H1 (cell line): ENCODE results near the gene TMEM200C. TPM values are rescaled to one million over a fixed set of nuclear protein-coding genes. Genes with fewer than 3 reads are reported as not detected.

Experiments used
- CTCF ChIA-PET: fragments of 300-600 bp; sonication (Branson Sonifier 250); formaldehyde crosslinking; loops from one replicate; lab custom pipeline; 2021; ENCODE audit not compliant: partially characterized antibody; lab: Charles Lee
- POLR2A ChIA-PET: fragments of 300-600 bp; sonication (Branson Sonifier 250); formaldehyde crosslinking; loops from one replicate; lab custom pipeline; 2021; ENCODE audit warnings: inconsistent platforms; ENCODE audit not compliant: partially characterized antibody; lab: Charles Lee
- DNase-seq, 2 experiments: peaks; one replicate each; pipeline versions ENCODE4 v3.0.0 to v3.0.0-alpha.2; 2010 to 2022; ENCODE audit warnings: low spot score in 2 of 2, low read depth in 1 of 2, mixed read lengths in 1 of 2
- FAIRE-seq: peaks from 2 replicates; lab custom pipeline; 2011; peaks lifted over from hg19 to GRCh38; lab: Jason Lieb, UNC
- H2AFZ ChIP-seq: 2 replicates; pipeline ENCODE4 v1.8.1; 2012; ENCODE audit warnings: low read length, inconsistent platforms
- H2AK5ac ChIP-seq: 2 replicates; pipeline ENCODE4 v1.6.1; 2013; ENCODE audit warnings: low read depth, low read length
- H2BK120ac ChIP-seq: replicated peaks from 2 replicates; pipeline ENCODE3; 2013; ENCODE audit warnings: low read depth, low read length, inconsistent platforms
- H2BK12ac ChIP-seq: 2 replicates; pipeline ENCODE4 v1.6.1; 2013; ENCODE audit warnings: low read depth, low read length
- H2BK15ac ChIP-seq: 2 replicates; pipeline ENCODE4 v1.6.1; 2013; ENCODE audit warnings: low read length
- H2BK20ac ChIP-seq: 2 replicates; pipeline ENCODE4 v1.6.1; 2013; ENCODE audit warnings: low read length
- H2BK5ac ChIP-seq: 2 replicates; pipeline ENCODE4 v1.6.1; 2013; ENCODE audit warnings: low read depth, low read length
- H3K14ac ChIP-seq: 2 replicates; pipeline ENCODE4 v1.6.1; 2013; ENCODE audit warnings: inconsistent platforms; ENCODE audit not compliant: insufficient read length
- H3K18ac ChIP-seq: 2 replicates; pipeline ENCODE4 v1.6.1; 2013; ENCODE audit warnings: low read length; ENCODE audit errors: extremely low read depth
- H3K23ac ChIP-seq: 2 replicates; pipeline ENCODE4 v1.6.1; 2013; ENCODE audit warnings: inconsistent platforms; ENCODE audit not compliant: insufficient read length
- H3K23me2 ChIP-seq: 2 replicates; pipeline ENCODE4 v1.6.1; 2013; ENCODE audit warnings: low read depth, low read length
- H3K27ac ChIP-seq: 2 replicates; pipeline ENCODE4 v1.6.1; 2011; ENCODE audit warnings: low read depth, low read length, inconsistent platforms
- H3K27me3 ChIP-seq, 4 experiments: replicated peaks in 1 of 4; 1 replicate in 1 of 4; 2 replicates in 3 of 4; pipeline versions ENCODE4 v1.6.1 to v1.8.1; 2011 to 2013; ENCODE audit warnings: low read length in 3 of 4, mild to moderate bottlenecking in 3 of 4, inconsistent platforms in 2 of 4, mixed read lengths in 2 of 4, moderate library complexity in 1 of 4; ENCODE audit not compliant: control insufficient read depth in 3 of 4, insufficient read depth in 3 of 4; ENCODE audit errors: extremely low read depth in 1 of 4
- H3K36me3 ChIP-seq, 4 experiments: 2 replicates each; pipeline versions ENCODE4 v1.6.1 to v1.8.1; 2011 to 2013; ENCODE audit warnings: mild to moderate bottlenecking in 4 of 4, low read length in 3 of 4, moderate library complexity in 2 of 4, control low read depth in 1 of 4, inconsistent platforms in 1 of 4; ENCODE audit not compliant: insufficient read depth in 4 of 4, control insufficient read depth in 2 of 4
- H3K4ac ChIP-seq: replicated peaks from 2 replicates; pipeline ENCODE3; 2013; ENCODE audit warnings: low read length, low read depth, mixed read lengths, inconsistent platforms; ENCODE audit not compliant: insufficient read length
- H3K4me1 ChIP-seq, 4 experiments: replicated peaks in 1 of 4; 1 replicate in 1 of 4; 2 replicates in 3 of 4; pipeline versions ENCODE4 v1.6.1 to v1.8.1; 2011 to 2013; ENCODE audit warnings: low read length in 3 of 4, inconsistent platforms in 2 of 4, mixed read lengths in 1 of 4; ENCODE audit not compliant: insufficient read depth in 4 of 4, control insufficient read depth in 3 of 4
- H3K4me2 ChIP-seq, 2 experiments: 2 replicates each; pipeline versions ENCODE4 v1.6.1 to v1.8.1; 2011 to 2013; ENCODE audit warnings: low read depth in 2 of 2, low read length in 2 of 2, control low read depth in 1 of 2, inconsistent platforms in 1 of 2, mild to moderate bottlenecking in 1 of 2; ENCODE audit not compliant: insufficient read depth in 1 of 2
- H3K4me3 ChIP-seq, 4 experiments: fragments of 200-600, 300-600 bp in 1 of 4; sonication (generic), shearing (Covaris generic), sonication (Bioruptor Twin) in 1 of 4; 2 replicates each; pipeline versions ENCODE4 v1.5.1 to v1.8.1; 2011 to 2016; ENCODE audit warnings: low read length in 4 of 4, low read depth in 3 of 4, control low read depth in 2 of 4, inconsistent platforms in 2 of 4, mild to moderate bottlenecking in 2 of 4, mixed read lengths in 1 of 4, moderate library complexity in 1 of 4; ENCODE audit not compliant: insufficient read depth in 2 of 4; ENCODE audit errors: extremely low read depth in 1 of 4
- H3K56ac ChIP-seq: replicated peaks from 2 replicates; pipeline ENCODE3; 2013; ENCODE audit warnings: low read depth, mild to moderate bottlenecking, mixed read lengths, low read length, inconsistent platforms; ENCODE audit not compliant: insufficient read length
- H3K79me1 ChIP-seq: 2 replicates; pipeline ENCODE4 v1.6.1; 2013; ENCODE audit warnings: low read depth, low read length, control low read depth
- H3K79me2 ChIP-seq, 2 experiments: 2 replicates each; pipeline versions ENCODE4 v1.6.1 to v1.8.1; 2012 to 2013; ENCODE audit warnings: low read length in 2 of 2, mild to moderate bottlenecking in 2 of 2, inconsistent platforms in 1 of 2; ENCODE audit not compliant: insufficient read depth in 2 of 2, control insufficient read depth in 1 of 2
- H3K9ac ChIP-seq, 4 experiments: replicated peaks in 1 of 4; 1 replicate in 1 of 4; 2 replicates in 3 of 4; pipeline versions ENCODE4 v1.6.1 to v1.8.1; 2011 to 2013; ENCODE audit warnings: low read depth in 3 of 4, low read length in 3 of 4, control low read depth in 2 of 4, mild to moderate bottlenecking in 2 of 4, moderate library complexity in 2 of 4, inconsistent platforms in 1 of 4; ENCODE audit errors: extremely low read depth in 1 of 4
- H3K9me3 ChIP-seq, 2 experiments: 2 replicates each; pipeline versions ENCODE4 v1.6.1 to v1.8.1; 2012 to 2013; ENCODE audit warnings: mild to moderate bottlenecking in 2 of 2, moderate library complexity in 2 of 2, control low read depth in 1 of 2, inconsistent platforms in 1 of 2, low read depth in 1 of 2, low read length in 1 of 2, mixed read lengths in 1 of 2; ENCODE audit not compliant: insufficient read depth in 2 of 2
- H4K20me1 ChIP-seq, 2 experiments: replicated peaks in 1 of 2; 2 replicates each; pipeline versions ENCODE3 to v1.8.1; 2011 to 2013; ENCODE audit warnings: inconsistent platforms in 2 of 2, low read length in 2 of 2, mild to moderate bottlenecking in 1 of 2; ENCODE audit not compliant: insufficient read depth in 2 of 2, control insufficient read depth in 1 of 2
- H4K5ac ChIP-seq: 2 replicates; pipeline ENCODE4 v1.6.1; 2013; ENCODE audit warnings: low read length, low read depth, mixed read lengths, inconsistent platforms; ENCODE audit not compliant: insufficient read length
- H4K8ac ChIP-seq: 2 replicates; pipeline ENCODE4 v1.8.0; 2013; ENCODE audit warnings: mild to moderate bottlenecking, moderate library complexity, low read length, inconsistent platforms; ENCODE audit not compliant: insufficient read depth; ENCODE audit errors: extremely low read depth
- H4K91ac ChIP-seq: replicated peaks from 2 replicates; pipeline ENCODE3; 2013; ENCODE audit warnings: low read length, mixed read lengths, inconsistent platforms; ENCODE audit not compliant: insufficient read length
- ASH2L ChIP-seq: fragments of 200-600, 300-600 bp; sonication (generic); IDR thresholded peaks from one replicate; pipeline ENCODE4 v1.7.1; 2017; ENCODE audit warnings: low read length
- CBX5 ChIP-seq: fragments of 300-800, 300-1000 bp; sonication (generic); IDR thresholded peaks from 2 replicates; pipeline ENCODE4 v1.7.1; 2016; ENCODE audit warnings: antibody characterized with exemption, low read length, low read depth
- CBX8 ChIP-seq: fragments of 300-800, 300-1000 bp; sonication (generic); IDR thresholded peaks from 2 replicates; pipeline ENCODE4 v1.7.1; 2016; ENCODE audit warnings: low read depth, low read length, borderline replicate concordance
- CEBPB ChIP-seq: IDR thresholded peaks from 2 replicates; pipeline ENCODE4 v1.6.1; 2012; ENCODE audit warnings: low read depth, low read length
- CHD1 ChIP-seq: IDR thresholded peaks from 2 replicates; pipeline ENCODE4 v1.6.1; 2012; ENCODE audit warnings: low read depth, low read length, improper control_type of control experiment
- CHD2 ChIP-seq: IDR thresholded peaks from 2 replicates; pipeline ENCODE4 v1.6.1; 2012; ENCODE audit warnings: low read length, improper control_type of control experiment
- JUND ChIP-seq: IDR thresholded peaks from 2 replicates; pipeline ENCODE4 v1.6.1; 2011; ENCODE audit warnings: mild to moderate bottlenecking, improper control_type of control experiment, low read length
- KDM4A ChIP-seq: IDR thresholded peaks from one replicate; pipeline ENCODE4 v1.7.1; 2012; ENCODE audit warnings: low read depth, mild to moderate bottlenecking, moderate library complexity, low read length, inconsistent platforms; ENCODE audit not compliant: severe bottlenecking
- MAFK ChIP-seq: IDR thresholded peaks from 2 replicates; pipeline ENCODE4 v1.6.1; 2012; ENCODE audit warnings: low read depth, mild to moderate bottlenecking, improper control_type of control experiment, low read length
- PHF8 ChIP-seq: fragments of 200-600 bp; sonication (generic); conservative IDR thresholded peaks from 2 replicates; pipeline ENCODE4 v1.7.1; 2012; ENCODE audit warnings: low read depth, mild to moderate bottlenecking, inconsistent platforms, low read length, moderate library complexity
- POLR2AphosphoS5 ChIP-seq: IDR thresholded peaks from 2 replicates; pipeline ENCODE4 v1.6.1; 2011; ENCODE audit warnings: low read depth, low read length
- SP1 ChIP-seq: IDR thresholded peaks from 2 replicates; pipeline ENCODE4 v1.6.1; 2011; ENCODE audit warnings: low read depth, low read length
- SRF ChIP-seq: IDR thresholded peaks from 2 replicates; pipeline ENCODE4 v1.6.1; 2011; ENCODE audit warnings: mild to moderate bottlenecking, low read depth, low read length, moderate library complexity
- WGBS, 2 experiments: shearing (Covaris generic) in 1 of 2; methylation state at CpG; one replicate each; pipeline versions ENCODE4 v1.1.6 to v1.1.7; 2013 to 2015; ENCODE audit warnings: low lambda C conversion rate in 2 of 2, mixed read lengths in 2 of 2, inconsistent platforms in 1 of 2, low coverage in 1 of 2, missing lambda C conversion rate in 1 of 2; ENCODE audit not compliant: insufficient replicate concordance in 2 of 2, insufficient coverage in 1 of 2, insufficient read length in 1 of 2; ENCODE audit errors: extremely low coverage in 1 of 2, missing lambda C conversion rate in 1 of 2; 5-methylcytosine and 5-hydroxymethylcytosine counted together
- polyA plus RNA-seq, 7 experiments: library from polyadenylated mRNA; depleted of rRNA in 3 of 7; stranded (reverse) in 5 of 7; unstranded in 2 of 7; fragments of >200 nt in 5 of 7; fragments of 200-250 nt in 2 of 7; gene quantifications; 1 replicate in 5 of 7; 2 replicates in 1 of 7; 4 replicates in 1 of 7; pipeline versions ENCODE4 v1.2.1 to v1.2.3, GENCODE V29; 2011 to 2013; ENCODE audit warnings: missing spikeins in 2 of 7, mixed read lengths in 2 of 7
- total RNA-seq: library from RNA; stranded (reverse); fragmentation: NEBNext Ultra II Directional; extraction: Animal tissue kit (Norgen Biotek cat#: 25700); gene quantifications from 2 replicates; pipeline ENCODE4 v1.2.1, GENCODE V29; 2021
- TF ChIP-seq, protein P1 (sequence below): IDR thresholded peaks from 2 replicates; pipeline ENCODE4 v1.6.1; 2012; ENCODE audit warnings: inconsistent platforms

TMEM200C gene
- total and polyA plus RNA-seq, 2 of the 8 experiments (the other 6 are each of a cell fraction or from before 2014, with no cell fraction given): 3.4 to 9.6 TPM

DNA sequence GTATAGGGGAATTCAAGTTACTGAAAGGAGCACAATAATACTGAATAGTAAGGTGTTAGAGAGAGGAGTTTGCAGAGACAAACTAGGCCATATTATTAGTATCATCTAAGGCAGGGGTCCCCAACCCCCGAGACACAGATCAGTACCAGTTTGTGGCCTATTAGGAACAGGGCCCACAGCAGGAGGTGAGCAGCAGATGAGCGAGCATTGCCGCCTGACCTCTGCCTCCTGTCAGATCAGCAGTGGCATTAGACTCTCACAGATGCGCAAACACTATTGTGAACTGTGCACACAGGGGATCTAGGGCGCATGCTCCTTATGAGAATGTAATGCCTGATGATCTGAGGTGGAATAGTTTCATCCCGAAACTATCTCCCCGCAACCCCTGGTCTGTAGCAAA is 41.8 kb upstream of the TMEM200C start:
- Histone ChIP-seq H3K4me2 (no peak overlapping the region), H3K4me1 (peaks cover 2 to 7% (median 6%) of the 10 kb centered on the region in 4 experiments; a peak in 5 of 7 replicates), H3K14ac (no peak overlapping the region), H3K9ac (no peak overlapping the region), H4K20me1 (peaks cover 0 to 3% of the 10 kb centered on the region in 2 experiments), H3K4ac (no peak overlapping the region), H3K27me3 (no peaks in the 10 kb centered on the region), H4K91ac (no peak overlapping the region), H2BK12ac (no peak overlapping the region), H3K23me2 (no peaks in the 10 kb centered on the region), H2AK5ac (no peak overlapping the region), H3K27ac (no peak overlapping the region), H2BK20ac (no peak overlapping the region), H2AFZ (no peak overlapping the region), H4K8ac (no peak overlapping the region), H3K56ac (no peak overlapping the region), H3K23ac (no peak overlapping the region), H4K5ac (no peak overlapping the region), H2BK5ac (no peak overlapping the region), H2BK120ac (no peak overlapping the region), H2BK15ac (no peak overlapping the region), H3K79me1 (no peaks in the 10 kb centered on the region), H3K79me2 (no peaks in the 10 kb centered on the region), H3K36me3 (no peaks in the 10 kb centered on the region), H3K18ac (no peak overlapping the region), H3K9me3 (no peaks in the 10 kb centered on the region), H3K4me3 (no peak overlapping the region)
- WGBS, 2 experiments: 86% methylated on average over 7 of the region's 7 CpGs; no CpG with 5 or more reads in 1 of the 2 experiments
- TF ChIP-seq ASH2L (no peak), POLR2AphosphoS5 (no peak), CHD1 (no peak), PHF8 (no peak), MAFK (no peak), SP1 (no peak), SRF (no peak), CBX5 (no peak), JUND (no peak), CBX8 (no peak), CHD2 (no peak), KDM4A (no peak), CEBPB (no peak)
- TF ChIP-seq, protein P1, sequence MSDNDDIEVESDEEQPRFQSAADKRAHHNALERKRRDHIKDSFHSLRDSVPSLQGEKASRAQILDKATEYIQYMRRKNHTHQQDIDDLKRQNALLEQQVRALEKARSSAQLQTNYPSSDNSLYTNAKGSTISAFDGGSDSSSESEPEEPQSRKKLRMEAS: no peak
- FAIRE-seq (no peak), DNase-seq (no peak)
- ChIA-PET POLR2A (no interaction called here), CTCF (no interaction called here)
